Choroid plexus epithelial cell (primary cell): Measurements from ENCODE around the gene FAM210A.
"Not testable (repeated sequence)": the region's sequence is repeated elsewhere in the genome, so short reads cannot be mapped to it uniquely, and the experiment has no call there.

Source experiments
- DNase-seq: peaks from one replicate; pipeline ENCODE4 v3.0.0-alpha.2; 2010; ENCODE audit warnings: low read depth
- H3K4me3 ChIP-seq: 2 replicates; pipeline ENCODE4 v1.5.1; 2011; ENCODE audit warnings: low read depth, mild to moderate bottlenecking, control low read depth, low read length, moderate library complexity
- TF ChIP-seq, protein P1 (sequence below): conservative IDR thresholded peaks from 2 replicates; pipeline ENCODE4 v1.5.1; 2011; ENCODE audit warnings: low read depth, mild to moderate bottlenecking, control low read depth, inconsistent platforms, low read length, moderate library complexity

FAM210A gene

DNA sequence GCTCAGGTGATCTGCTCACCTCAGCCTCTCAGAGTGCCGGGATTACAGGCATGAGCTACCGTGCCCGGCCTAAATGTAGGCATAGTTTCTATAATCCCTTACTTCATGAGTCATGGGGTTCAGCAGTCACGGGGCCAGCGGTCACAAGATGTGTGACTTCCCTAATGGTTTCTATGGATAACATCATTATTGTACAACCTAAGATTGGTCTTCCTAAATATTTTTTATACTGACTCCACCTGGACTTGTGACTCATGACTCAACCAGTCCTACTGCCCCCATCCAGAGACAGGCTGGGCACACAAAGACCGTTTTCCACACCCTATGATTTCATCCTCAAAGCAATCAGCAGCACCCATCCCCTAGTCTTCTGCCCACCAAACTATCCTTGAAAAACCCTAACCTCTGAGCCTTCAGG lies 15.9 kb downstream of the FAM210A start:
- TF ChIP-seq, protein P1, sequence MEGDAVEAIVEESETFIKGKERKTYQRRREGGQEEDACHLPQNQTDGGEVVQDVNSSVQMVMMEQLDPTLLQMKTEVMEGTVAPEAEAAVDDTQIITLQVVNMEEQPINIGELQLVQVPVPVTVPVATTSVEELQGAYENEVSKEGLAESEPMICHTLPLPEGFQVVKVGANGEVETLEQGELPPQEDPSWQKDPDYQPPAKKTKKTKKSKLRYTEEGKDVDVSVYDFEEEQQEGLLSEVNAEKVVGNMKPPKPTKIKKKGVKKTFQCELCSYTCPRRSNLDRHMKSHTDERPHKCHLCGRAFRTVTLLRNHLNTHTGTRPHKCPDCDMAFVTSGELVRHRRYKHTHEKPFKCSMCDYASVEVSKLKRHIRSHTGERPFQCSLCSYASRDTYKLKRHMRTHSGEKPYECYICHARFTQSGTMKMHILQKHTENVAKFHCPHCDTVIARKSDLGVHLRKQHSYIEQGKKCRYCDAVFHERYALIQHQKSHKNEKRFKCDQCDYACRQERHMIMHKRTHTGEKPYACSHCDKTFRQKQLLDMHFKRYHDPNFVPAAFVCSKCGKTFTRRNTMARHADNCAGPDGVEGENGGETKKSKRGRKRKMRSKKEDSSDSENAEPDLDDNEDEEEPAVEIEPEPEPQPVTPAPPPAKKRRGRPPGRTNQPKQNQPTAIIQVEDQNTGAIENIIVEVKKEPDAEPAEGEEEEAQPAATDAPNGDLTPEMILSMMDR: no peak
- peak; percentile 10 for DNase-seq

DNA sequence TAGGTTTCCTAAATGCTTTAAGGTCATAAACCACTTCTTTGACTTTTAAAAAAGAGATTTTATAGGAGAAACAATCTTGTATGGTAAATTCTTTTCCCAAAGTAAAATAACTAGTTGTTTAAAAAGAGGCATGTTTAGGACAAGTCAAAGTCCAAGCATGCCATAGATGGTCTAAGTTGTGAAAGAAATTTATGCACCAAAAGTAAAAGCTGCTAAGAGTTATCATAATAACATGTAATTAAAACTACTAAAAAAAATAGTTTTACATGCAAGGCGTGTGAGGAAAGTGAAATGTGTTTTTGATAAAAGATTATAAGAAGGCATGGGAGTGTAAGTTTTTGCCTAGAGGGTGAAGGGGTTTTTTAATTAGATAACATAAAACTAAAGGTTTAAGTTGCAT lies 22.5 kb downstream of the FAM210A start:
- no peak overlapping the region for H3K4me3 ChIP-seq
- TF ChIP-seq, protein P1: no peak
- peak; percentile 28 for DNase-seq

More for the DNA sequence above, 15.9 kb downstream of the FAM210A start:
- no peak overlapping the region for H3K4me3 ChIP-seq

GRCh38 chr18:13700153-13700552 lies 26.2 kb downstream of the FAM210A start:
- no peak overlapping the region for H3K4me3 ChIP-seq
- TF ChIP-seq, protein P1: no peak
- DNase-seq: no peak

DNA sequence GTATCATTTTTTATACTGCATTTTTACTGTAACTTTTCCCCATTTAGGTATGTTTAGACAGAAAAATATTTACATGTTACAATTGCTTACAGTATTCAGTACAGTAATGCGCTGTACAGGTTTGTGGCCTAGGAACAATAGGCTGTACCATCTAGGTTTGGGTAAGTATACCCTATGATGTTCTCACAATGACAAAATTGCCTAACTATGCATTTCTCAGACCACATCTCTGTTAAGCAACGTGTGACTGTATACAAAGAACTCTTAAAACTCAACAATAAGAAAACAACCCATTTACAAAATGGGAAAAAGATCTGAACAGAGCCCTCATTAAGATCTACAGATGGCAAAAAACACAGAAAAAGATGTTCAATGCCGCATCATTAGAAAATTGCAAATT lies 29.4 kb downstream of the FAM210A start:
- no peak overlapping the region for H3K4me3 ChIP-seq
- DNase-seq: peak; percentile 13
- TF ChIP-seq, protein P1: no peak

GRCh38 chr18:13695337-13695736 lies 31.0 kb downstream of the FAM210A start:
- not testable (repeated sequence) for DNase-seq, H3K4me3 ChIP-seq

GRCh38 chr18:13690060-13690459 lies 36.3 kb downstream of the FAM210A start:
- not testable (repeated sequence) for H3K4me3 ChIP-seq, DNase-seq

GRCh38 chr18:13688191-13689136 lies 37.9 kb downstream of the FAM210A start:
- no peak overlapping the region for H3K4me3 ChIP-seq
- TF ChIP-seq, protein P1: no peak
- no peak for DNase-seq

- DNase-seq: peak; percentile 44
- no peak overlapping the region for H3K4me3 ChIP-seq
- TF ChIP-seq, protein P1: no peak
These were observed 41.8 kb downstream of the FAM210A start for GRCh38 chr18:13684546-13684945.
